GM18499 (cell line): Measurements from ENCODE around the gene ESPL1.
"Not testable (repeated sequence)": the region's sequence is repeated elsewhere in the genome, so short reads cannot be mapped to it uniquely, and the experiment has no call there.

Experiments
- ATAC-seq: cut with Tn5 transposase; IDR thresholded peaks from one replicate; pipeline ENCODE4 v1.9.1; 2021; ENCODE audit warnings: moderate number of reproducible peaks; ENCODE audit not compliant: insufficient read depth, unreplicated experiment

ESPL1 gene

GRCh38 chr12:53330671-53331070 is 62.6 kb downstream of the ESPL1 start:
- ATAC-seq = no peak

DNA sequence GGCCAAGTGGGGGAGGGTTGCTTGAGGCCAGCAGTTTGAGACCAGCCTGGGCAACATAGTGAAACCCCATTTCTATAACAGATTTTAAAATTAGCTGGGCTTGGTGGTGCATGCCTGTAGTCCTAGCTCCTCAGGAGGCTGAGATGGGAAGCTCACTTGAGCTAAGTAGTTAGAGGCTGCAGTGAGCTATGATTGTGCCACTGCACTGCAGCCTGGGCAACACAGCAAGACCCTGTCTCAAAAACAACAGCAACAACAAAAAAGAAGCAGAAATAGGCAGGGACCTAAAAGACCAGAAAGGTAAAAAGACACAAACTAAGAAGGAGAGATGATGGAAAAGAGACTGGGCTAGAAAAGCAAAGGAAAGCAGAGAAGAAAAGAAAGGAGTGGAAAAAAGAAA is 64.2 kb downstream of the ESPL1 start:
- ATAC-seq = not testable (repeated sequence)

GRCh38 chr12:53332744-53333143 is 64.6 kb downstream of the ESPL1 start:
- no peak for ATAC-seq

GRCh38 chr12:53333289-53333688 is 65.2 kb downstream of the ESPL1 start:
- no peak for ATAC-seq

DNA sequence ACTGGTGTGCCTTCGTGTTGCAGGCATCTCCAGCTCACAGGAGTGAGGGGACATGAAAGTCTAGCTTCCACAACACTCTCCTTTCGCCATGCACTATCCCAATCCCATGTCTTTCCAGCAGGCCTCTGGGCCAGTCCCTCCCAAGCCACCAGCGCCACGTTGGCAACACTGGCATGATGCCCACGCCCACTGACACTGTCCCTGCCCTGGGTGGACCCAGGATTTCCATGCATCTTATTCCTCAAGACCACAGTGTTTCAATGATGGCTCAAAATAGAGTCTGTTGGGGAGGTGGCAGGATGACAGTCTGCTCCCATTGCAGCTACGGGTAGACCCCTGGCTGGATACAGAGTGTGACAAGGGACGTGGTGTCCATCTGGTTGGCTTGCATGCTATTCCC is 65.7 kb downstream of the ESPL1 start:
- no peak for ATAC-seq

- ATAC-seq = no peak
These were observed 66.7 kb downstream of the ESPL1 start for GRCh38 chr12:53334822-53335221.

GRCh38 chr12:53336181-53336681 is 68.1 kb downstream of the ESPL1 start, which contains the start of gene SP7:
TSS of gene SP7 (minus strand) at chr12:53336354. CDS start at chr12:53335646, 708 bp downstream.
- ATAC-seq = no peak

DNA sequence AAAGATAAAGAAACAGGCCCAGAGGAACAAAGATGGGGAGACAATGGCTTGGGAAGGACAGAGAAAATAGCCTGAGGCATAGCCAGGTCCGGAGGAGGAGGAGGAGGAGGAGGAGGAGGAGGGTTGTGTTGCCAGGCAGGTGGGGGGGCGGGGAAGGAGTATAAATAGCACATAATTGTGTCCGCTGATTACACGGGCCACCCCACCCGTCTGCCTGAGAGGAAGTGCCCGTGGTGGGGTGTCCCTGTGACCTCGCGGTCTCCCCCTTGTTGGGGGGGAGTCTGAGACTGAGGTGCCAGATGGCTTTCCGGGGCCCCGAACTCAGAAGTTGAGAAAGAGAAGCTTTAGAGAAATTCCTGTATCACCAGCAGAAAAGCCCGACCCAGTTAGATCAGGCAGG is 69.9 kb downstream of the ESPL1 start:
- ATAC-seq = no peak

GRCh38 chr12:53338916-53339315 is 70.8 kb downstream of the ESPL1 start:
- no peak for ATAC-seq

DNA sequence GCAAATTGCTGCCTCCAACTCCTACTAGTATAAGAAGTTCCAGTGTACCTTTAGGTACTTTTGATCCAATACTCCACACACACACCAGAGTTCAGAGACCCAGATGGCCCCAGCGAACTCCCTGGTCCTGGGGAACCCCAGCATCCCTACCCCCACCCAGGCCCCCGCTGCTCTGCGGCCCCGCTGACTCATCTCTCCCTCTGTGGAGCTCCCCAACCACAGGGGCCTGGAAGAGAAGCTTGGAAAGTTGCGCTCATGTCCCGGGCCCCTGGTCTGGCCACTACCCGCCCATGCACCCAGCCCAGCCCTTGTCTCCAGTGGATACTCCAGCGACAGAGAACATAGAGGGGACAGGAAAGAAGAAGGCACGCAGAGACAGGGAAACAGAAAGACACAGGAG is 72.3 kb downstream of the ESPL1 start:
- no peak for ATAC-seq
